Ramos (cell line): ENCODE results near the gene IL3RA.
"Not testable (repeated sequence)": the region's sequence is repeated elsewhere in the genome, so short reads cannot be mapped to it uniquely, and the experiment has no call there.

ENCODE experiments used
- in situ Hi-C: fragments of 300-500 bp; cut with MboI; formaldehyde crosslinking; loops from one replicate; pipeline ENCODE4 v1.14.3; 2022; ENCODE audit warnings: low sequenced_read_pairs; ENCODE audit not compliant: unreplicated experiment

The IL3RA gene

GRCh38 chrX:1327651-1328304, 8.8 kb upstream of the IL3RA start:
- in situ Hi-C loops = no loop called here

DNA sequence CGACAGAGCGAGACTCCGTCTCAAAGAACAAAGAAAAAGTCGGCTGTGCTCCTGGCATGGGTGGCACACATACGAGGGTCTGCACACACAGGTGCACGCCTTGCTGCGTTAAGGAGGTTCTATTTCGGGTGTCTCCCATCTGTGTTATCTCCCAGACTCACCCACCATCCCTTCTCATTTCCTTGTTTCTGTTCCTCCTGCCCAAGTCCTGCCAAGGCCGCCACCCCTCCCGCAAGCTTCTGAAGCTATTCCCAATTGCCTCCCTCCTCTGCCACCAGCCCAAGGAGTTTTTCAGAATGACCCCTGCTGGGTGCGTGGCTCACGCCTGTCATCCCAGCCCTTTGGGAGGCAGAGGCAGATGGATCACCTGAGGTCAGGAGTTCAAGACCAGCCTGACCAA, 6.0 kb upstream of the IL3RA start:
- in situ Hi-C loops = no loop called here

- in situ Hi-C loops = not testable (repeated sequence)
Observed at GRCh38 chrX:1332433-1332832, 4.2 kb upstream of the IL3RA start.

- in situ Hi-C loops = no loop called here
Observed at GRCh38 chrX:1334854-1335253, 1.7 kb upstream of the IL3RA start.

GRCh38 chrX:1336948-1337779, 579 bp downstream of the IL3RA start:
- in situ Hi-C loops = no loop called here

GRCh38 chrX:1341545-1342184, 5.1 kb downstream of the IL3RA start:
- in situ Hi-C loops = no loop called here

DNA sequence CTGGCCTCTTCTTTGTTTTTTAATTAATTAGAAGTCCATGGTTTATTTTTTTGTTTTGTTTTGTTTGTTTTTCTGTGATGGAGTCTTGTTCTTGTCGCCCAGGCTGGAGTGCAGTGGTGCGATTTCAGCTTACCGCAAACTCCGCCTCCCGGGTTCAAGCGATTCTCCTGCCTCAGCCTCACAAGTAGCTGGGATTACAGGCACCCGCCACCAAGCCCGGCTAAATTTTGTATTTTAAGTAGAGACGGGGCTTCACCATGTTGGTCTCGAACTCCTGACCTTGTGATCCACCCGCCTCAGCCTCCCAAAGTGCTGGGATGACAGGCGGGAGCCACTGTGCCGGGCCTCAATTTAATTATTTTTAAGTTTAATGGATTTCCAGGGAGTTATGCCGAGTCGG, 13.0 kb downstream of the IL3RA start:
- in situ Hi-C loops = not testable (repeated sequence)

GRCh38 chrX:1351981-1352714, 15.6 kb downstream of the IL3RA start:
- in situ Hi-C loops = no loop called here

DNA sequence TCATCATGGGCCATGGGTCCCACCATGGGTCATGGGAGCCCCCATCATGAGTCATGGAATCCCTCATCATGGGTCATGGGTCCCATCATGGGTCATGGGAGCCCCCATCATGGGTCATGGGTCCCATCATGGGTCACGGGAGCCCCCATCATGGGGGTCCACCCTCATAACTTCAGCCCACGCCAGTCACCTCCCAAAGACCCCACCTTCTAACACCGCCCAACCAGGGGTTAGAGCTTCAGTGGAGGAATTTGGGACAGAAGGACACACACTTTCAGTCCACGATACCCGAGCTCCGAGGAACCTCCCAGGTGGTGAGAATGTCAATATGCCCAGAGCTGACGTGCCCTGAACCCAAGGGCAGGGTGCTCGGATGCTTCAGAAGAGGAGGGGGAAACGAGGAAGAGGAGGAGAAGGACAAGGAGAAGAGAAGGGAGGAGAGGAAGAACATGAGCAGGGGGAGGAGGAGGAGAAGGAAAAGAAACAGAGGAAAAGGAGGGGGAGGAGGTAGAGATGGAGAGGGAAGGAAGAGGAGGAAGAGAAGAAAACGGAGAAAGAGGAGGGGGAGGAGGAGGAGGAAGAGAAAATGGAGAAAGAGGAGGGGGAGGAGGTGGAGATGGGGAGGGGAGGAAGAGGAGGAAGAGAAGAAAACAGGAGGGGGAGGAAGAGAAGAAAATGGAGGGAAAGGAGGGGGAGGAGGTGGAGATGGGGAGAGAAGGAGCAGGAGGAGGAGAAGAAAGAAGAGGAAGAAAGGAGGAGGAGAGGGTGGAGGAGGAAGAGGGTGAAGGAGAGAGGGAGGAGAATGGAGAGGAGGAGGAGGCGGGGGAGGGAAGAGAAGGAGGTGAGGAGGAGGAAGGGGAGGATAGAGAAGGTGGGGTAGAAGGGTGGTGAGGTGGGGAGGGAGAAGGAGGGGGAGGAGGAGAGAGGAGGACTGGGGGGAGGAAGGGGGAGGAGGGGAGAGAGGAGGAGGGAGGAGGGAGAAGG, 17.7 kb downstream of the IL3RA start:
- in situ Hi-C loops = no loop called here

DNA sequence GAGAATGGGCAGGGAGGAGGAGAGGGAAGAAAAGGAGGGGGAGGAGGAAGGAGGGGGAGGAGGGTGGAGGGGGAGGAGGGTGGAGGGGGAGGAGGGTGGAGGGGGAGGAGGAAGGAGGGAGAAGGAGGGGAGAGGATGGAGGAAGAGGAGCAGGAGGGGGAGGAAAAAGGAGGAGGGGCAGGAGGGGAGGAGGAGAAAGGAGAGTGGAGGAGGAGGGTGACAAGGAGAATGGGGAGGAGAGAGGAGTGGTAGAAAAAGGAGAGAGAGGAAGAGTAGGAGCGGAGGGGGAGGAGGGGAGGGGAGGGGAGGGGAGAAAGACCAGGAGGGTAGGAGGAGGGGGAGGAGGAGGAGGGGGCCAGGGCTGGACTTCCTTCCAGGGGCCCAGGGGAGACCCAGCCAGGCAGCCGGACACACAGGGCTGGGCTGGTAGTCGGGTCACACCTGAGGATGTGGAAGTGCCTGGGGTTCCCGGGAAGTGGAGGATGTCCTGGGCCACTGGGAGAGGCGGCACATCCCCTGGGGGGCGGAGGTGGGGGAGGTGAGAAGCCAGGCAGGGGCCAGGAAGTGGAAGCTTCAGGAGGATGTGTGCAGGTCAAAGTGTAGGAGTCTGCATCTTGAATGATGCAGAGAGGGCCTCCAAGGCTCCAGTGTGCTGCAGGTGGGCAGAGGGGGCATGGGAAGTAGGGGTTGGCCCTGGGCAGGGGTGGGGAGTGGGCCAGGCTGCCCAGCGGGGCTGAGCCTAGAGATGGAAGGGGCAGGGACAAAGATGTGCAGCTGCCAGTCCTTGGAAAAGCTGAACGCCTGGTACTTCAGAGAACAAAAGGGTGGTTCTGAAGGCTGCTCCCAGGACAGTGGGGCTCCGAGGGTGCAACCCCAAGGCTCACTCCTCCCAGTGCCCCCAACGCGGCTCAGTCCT, 18.8 kb downstream of the IL3RA start:
- in situ Hi-C loops = no loop called here

- in situ Hi-C loops = no loop called here
Observed at GRCh38 chrX:1357993-1358392, 21.4 kb downstream of the IL3RA start.

- in situ Hi-C loops = no loop called here
Observed at GRCh38 chrX:1358793-1359476, 22.4 kb downstream of the IL3RA start.

GRCh38 chrX:1359477-1359873, 22.9 kb downstream of the IL3RA start:
- in situ Hi-C loops = no loop called here

- in situ Hi-C loops = no loop called here
Observed at GRCh38 chrX:1360171-1360570, 23.6 kb downstream of the IL3RA start.

- in situ Hi-C loops = no loop called here
Observed at GRCh38 chrX:1361275-1361674, 24.7 kb downstream of the IL3RA start.

- in situ Hi-C loops = no loop called here
Observed at GRCh38 chrX:1361910-1362309, 25.3 kb downstream of the IL3RA start.

GRCh38 chrX:1366363-1366762, 29.8 kb downstream of the IL3RA start:
- in situ Hi-C loops = not testable (repeated sequence)

DNA sequence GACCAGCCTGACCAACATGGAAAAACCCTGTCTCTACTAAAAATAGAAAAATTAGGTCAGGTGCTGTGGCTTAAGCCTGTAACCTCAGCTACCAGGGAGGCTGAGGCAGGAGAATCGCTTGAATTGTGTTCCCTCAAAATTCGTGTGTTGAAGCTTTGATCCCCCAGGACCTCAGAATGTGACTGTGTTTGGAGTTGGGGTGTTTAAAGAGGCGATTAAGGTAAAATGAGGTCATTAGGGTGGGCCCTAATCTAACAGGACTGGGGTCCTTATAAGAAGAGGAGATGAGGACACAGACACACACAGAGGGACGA, 31.8 kb downstream of the IL3RA start:
- in situ Hi-C loops = no loop called here
